NB4 (cell line): ENCODE data around the gene SV2C.

Source experiments
- MYC ChIP-seq: IDR thresholded peaks from 2 replicates; pipeline ENCODE4 v1.6.1; 2011; ENCODE audit warnings: low read depth, low read length
- POLR2A ChIP-seq: IDR thresholded peaks from 2 replicates; pipeline ENCODE4 v1.6.1; 2011; ENCODE audit warnings: mild to moderate bottlenecking; ENCODE audit not compliant: insufficient read length; ENCODE audit errors: extremely low read depth
- TF ChIP-seq, protein P1 (sequence below): IDR thresholded peaks from one replicate; pipeline ENCODE4 v1.5.1; 2012; ENCODE audit warnings: low read depth, low read length
- TF ChIP-seq, protein P2 (sequence below): IDR thresholded peaks from 2 replicates; pipeline ENCODE4 v1.6.1; 2011; ENCODE audit warnings: low read depth, low read length

DNA sequence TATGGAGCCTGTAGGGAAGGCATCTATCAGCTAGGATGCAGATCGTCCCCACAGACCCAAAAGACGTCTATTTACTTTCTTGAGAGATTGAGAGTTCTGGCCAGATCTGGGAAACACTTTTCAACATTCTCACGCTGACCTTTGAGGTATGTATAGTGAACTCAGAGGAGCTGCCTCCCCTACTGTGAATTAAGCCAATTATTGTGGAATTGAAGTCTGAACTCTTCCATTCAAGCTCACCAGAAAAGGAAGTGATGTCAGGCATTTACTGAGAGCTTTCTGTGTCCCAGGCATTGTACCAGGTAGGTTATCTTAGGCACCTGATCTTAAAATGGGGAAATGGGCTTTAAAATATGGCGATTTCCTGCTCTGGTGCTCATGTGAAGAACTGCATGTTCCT is 136.5 kb downstream of the SV2C start:
- TF ChIP-seq, protein P1, sequence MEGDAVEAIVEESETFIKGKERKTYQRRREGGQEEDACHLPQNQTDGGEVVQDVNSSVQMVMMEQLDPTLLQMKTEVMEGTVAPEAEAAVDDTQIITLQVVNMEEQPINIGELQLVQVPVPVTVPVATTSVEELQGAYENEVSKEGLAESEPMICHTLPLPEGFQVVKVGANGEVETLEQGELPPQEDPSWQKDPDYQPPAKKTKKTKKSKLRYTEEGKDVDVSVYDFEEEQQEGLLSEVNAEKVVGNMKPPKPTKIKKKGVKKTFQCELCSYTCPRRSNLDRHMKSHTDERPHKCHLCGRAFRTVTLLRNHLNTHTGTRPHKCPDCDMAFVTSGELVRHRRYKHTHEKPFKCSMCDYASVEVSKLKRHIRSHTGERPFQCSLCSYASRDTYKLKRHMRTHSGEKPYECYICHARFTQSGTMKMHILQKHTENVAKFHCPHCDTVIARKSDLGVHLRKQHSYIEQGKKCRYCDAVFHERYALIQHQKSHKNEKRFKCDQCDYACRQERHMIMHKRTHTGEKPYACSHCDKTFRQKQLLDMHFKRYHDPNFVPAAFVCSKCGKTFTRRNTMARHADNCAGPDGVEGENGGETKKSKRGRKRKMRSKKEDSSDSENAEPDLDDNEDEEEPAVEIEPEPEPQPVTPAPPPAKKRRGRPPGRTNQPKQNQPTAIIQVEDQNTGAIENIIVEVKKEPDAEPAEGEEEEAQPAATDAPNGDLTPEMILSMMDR: no peak
- TF ChIP-seq POLR2A (no peak), MYC (no peak)
- TF ChIP-seq, protein P2, sequence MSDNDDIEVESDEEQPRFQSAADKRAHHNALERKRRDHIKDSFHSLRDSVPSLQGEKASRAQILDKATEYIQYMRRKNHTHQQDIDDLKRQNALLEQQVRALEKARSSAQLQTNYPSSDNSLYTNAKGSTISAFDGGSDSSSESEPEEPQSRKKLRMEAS: no peak
